Stimulated activated CD8-positive, alpha-beta memory T cell treated with anti-CD3 and anti-CD28 coated beads, Interleukin-4, amount 100 ng/mL, for 48 hours (primary cell): ENCODE data around the gene ATP8A2.

Experiments
- DNase-seq: peaks from one replicate; pipeline ENCODE4 v3.0.0-alpha.2; 2020

ATP8A2 gene

GRCh38 chr13:25867038-25867437 is 495.3 kb downstream of the ATP8A2 start:
- DNase-seq = no peak

- DNase-seq = no peak
Measured at GRCh38 chr13:25868490-25868889, 496.7 kb downstream of the ATP8A2 start.

GRCh38 chr13:25869941-25870340 is 498.2 kb downstream of the ATP8A2 start:
- DNase-seq = no peak

- no peak for DNase-seq
Measured at GRCh38 chr13:25871389-25872125, 499.8 kb downstream of the ATP8A2 start.

- no peak for DNase-seq
Measured at GRCh38 chr13:25872481-25873241, 500.9 kb downstream of the ATP8A2 start.

GRCh38 chr13:25873242-25873612 is 501.5 kb downstream of the ATP8A2 start:
- DNase-seq = no peak

GRCh38 chr13:25874064-25874737 is 502.4 kb downstream of the ATP8A2 start:
- no peak for DNase-seq

- peak; percentile 63 for DNase-seq
Measured at GRCh38 chr13:25874907-25875306, 503.1 kb downstream of the ATP8A2 start.

- DNase-seq = no peak
Measured at GRCh38 chr13:25876247-25876646, 504.5 kb downstream of the ATP8A2 start.

GRCh38 chr13:25879466-25879865 is 507.7 kb downstream of the ATP8A2 start:
- DNase-seq = no peak

- DNase-seq = no peak
Measured at GRCh38 chr13:25881136-25881926, 509.6 kb downstream of the ATP8A2 start.

GRCh38 chr13:25881971-25882451 is 510.2 kb downstream of the ATP8A2 start:
- DNase-seq = no peak

- no peak for DNase-seq
Measured at GRCh38 chr13:25882466-25883357, 510.9 kb downstream of the ATP8A2 start.

GRCh38 chr13:25885418-25885817 is 513.6 kb downstream of the ATP8A2 start:
- no peak for DNase-seq

- no peak for DNase-seq
Measured at GRCh38 chr13:25886438-25887214, 514.9 kb downstream of the ATP8A2 start.

GRCh38 chr13:25887962-25888655 is 516.3 kb downstream of the ATP8A2 start:
- DNase-seq = no peak

GRCh38 chr13:25890671-25891212 is 519.0 kb downstream of the ATP8A2 start:
- no peak for DNase-seq

GRCh38 chr13:25898991-25899390 is 527.2 kb downstream of the ATP8A2 start:
- no peak for DNase-seq

- DNase-seq = no peak
Measured at GRCh38 chr13:25899464-25899863, 527.7 kb downstream of the ATP8A2 start.

- no peak for DNase-seq
Measured at GRCh38 chr13:25899952-25900351, 528.2 kb downstream of the ATP8A2 start.
